Measurements from ENCODE around the gene MYL3.

MYL3 gene

DNA sequence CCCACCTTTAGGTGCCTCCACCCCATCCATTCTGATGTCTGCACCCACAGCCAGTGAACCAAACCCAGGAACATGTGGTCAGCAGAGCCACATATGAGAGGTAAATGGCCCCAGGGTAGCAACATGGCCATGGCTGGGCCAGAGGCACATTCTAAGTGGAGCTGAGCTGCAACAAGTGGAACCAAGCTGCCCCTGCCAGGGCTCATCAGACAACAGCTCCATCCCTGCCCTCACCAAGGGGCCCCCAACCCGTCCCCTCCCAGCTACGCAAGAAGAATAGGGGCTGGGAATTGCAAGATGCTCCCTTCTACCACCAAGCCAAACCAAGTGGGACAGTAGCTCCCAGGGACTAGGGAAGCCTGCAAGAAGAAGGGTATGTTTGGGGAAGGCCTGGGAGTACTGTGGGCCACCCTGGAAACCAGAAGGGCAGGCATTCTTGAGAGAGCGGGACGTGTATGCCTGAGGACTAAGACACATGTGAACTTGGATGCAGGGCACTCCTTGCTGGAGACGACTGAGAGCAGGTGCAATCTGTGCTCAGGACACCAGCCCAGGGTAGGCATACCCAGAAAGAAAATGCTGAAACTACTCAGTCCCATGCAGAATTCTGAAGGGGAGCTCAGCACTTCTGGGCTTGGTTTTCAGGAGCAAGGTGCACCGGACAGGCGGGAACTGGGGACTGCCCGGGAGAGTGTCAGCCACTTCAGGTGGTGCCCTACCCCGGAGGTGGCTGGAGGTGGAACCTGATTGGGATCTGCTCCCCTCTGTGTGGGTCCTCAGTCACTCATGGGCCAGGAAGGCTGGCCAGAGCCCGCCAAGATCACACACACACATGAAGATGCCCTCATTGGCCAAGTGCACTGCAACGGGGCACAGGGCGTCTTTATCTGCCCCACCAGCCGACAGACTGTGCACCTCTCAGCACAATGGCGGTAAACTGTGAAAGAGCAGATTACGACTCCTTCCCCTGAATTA, 9.5 kb downstream of the MYL3 start:
- intact Hi-C loops (cut with DNase I), result no loop called here
- DNase-seq, result peak in 6 of 10 donors; percentile 1 to 69 (median 36)

- intact Hi-C loops (cut with DNase I), result no loop called here
- peak in 4 of 10 donors; percentile 3 to 52 (median 22) for DNase-seq
Observed at GRCh38 chr3:46852839-46853355, 10.3 kb downstream of the MYL3 start.

- intact Hi-C loops (cut with DNase I), result no loop called here
- DNase-seq, result peak in 2 of 10 donors; percentile 1 to 2
Observed at GRCh38 chr3:46852334-46852720, 10.9 kb downstream of the MYL3 start.

- intact Hi-C loops (cut with DNase I), result no loop called here
- peak in 6 of 10 donors; percentile 1 to 73 (median 9) for DNase-seq
Observed at GRCh38 chr3:46851364-46852333, 11.6 kb downstream of the MYL3 start.

GRCh38 chr3:46850468-46850779, 12.8 kb downstream of the MYL3 start:
- intact Hi-C loops (cut with DNase I), result no loop called here
- peak in 2 of 10 donors; percentile 8 to 56 for DNase-seq

DNA sequence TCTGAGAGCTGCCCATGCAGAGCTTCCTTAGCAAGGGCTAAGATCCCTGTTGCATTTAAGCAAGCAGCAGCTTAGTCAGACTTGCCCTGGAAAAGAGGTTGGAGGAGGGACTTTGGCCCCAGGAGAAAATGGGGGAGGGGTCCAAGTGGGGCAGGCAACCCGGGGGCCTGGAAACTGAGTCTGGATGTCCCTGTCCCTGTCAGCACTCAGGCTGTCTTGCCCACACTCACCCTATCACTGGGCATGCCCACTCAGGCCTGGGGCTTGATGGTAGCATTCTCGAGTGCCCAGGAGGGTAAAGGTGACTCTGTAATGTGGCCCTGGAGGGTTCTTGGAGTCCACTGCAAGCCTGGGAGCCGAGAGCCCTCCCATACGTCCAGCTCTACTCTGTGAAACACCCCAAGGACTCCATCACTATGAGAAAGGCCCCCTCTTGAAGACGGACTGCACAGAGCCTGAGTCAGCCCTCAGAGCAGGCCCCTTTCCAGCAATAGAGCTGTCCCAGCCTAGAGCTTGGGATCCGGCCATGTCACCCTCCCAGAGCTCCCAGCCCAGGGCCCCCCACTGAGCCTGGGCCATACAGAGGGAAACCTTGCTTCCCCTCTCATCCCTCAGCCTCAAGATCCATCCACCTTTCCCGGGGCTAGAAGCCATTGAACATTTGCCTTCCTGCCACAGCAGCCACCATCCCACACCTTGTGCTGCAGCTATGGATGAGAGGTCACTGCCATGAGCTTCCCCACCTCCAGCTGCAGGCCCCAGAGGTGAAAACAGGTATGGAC, 13.4 kb downstream of the MYL3 start:
- intact Hi-C loops (cut with DNase I), result no loop called here

DNA sequence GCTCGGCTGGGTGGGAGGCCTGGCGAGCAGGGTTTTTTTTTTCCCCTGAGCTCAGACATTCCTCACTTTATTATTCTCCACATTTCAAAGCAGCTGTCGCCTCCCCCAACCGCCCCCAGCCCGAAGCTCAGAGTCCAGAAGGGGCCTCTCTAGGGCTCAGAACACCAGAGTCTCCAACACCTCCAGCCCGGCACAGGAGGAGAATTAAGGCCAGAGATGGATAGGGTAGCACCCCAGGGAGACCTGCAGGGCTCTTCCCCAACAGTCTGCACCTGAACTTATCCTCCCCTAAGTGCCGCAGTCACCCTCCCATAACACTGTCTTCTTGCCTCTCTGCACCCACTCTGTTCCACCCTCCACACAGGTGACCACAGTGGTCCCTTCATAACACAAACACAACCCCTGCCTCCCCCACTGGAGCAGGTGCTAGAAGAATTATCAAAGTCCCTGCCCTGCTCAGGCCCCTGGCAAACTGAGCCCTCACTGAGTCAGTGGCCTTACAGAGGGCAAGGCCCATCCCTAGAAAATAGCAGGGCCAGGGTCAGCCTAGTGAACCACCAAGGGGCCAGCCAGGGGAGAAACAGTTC, 14.1 kb downstream of the MYL3 start:
- intact Hi-C loops (cut with DNase I), result no loop called here
- peak in 3 of 10 donors; percentile 2 to 41 (median 7) for DNase-seq

More for the DNA sequence above, 13.4 kb downstream of the MYL3 start:
- DNase-seq, result peak in 3 of 10 donors; percentile 1 to 57 (median 4)

DNA sequence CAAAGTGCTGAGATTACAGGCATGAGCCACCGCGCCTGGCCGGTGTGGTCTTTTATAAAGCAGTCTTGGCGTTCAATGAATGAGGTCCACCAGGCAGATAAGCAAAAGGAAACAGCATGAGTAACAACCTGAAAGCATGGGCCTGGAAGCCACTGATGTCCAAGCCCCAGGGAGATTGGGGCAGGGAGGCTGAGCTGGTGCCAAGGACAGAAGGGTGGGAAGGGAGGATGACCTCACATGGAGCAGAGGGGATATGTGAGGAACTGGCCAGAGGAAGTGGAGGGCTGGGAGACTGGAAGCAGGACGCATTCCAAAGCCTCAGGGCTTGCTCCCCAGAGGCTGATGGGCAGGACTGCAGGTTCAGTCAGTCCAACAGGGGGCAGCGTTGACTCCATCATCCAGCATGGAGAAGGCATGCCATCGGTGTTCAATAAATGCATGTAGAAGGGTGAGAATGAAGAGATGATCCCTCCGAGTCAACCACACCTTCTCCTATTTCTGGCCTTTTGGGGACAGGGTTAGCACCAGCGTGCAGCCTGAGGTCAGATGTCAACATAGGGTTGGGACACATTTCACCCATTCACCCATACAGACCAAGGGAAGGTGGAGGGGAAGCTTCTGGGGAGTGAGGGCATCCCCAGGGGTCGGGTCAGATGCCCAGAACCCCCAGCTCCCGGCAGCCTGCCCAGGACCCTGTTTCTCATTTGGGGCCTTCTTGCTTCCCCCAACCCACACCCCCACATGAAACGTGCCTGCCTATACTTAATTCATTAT, 14.8 kb downstream of the MYL3 start:
- intact Hi-C loops (cut with DNase I), result no loop called here
- peak in 2 of 10 donors; percentile 43 to 69 for DNase-seq

GRCh38 chr3:46847744-46848143, 15.5 kb downstream of the MYL3 start:
- DNase-seq, result peak in 1 of 10 donors; percentile 44
- intact Hi-C loops (cut with DNase I), result no loop called here

- intact Hi-C loops (cut with DNase I), result no loop called here
- DNase-seq, result peak in 2 of 10 donors; percentile 67 to 75
Observed at GRCh38 chr3:46846624-46847542, 16.4 kb downstream of the MYL3 start.

GRCh38 chr3:46845860-46846623, 17.2 kb downstream of the MYL3 start:
- DNase-seq, result peak; percentile 51 to 95 (median 72)
- intact Hi-C loops (cut with DNase I), result no loop called here

- intact Hi-C loops (cut with DNase I), result no loop called here
- DNase-seq, result peak in 4 of 10 donors; percentile 48 to 90 (median 84)
Observed at GRCh38 chr3:46845397-46845859, 17.8 kb downstream of the MYL3 start.

- intact Hi-C loops (cut with DNase I), result no loop called here
Observed at GRCh38 chr3:46844881-46845312, 18.3 kb downstream of the MYL3 start.

GRCh38 chr3:46844397-46844796, 18.8 kb downstream of the MYL3 start:
- DNase-seq, result no peak
- intact Hi-C loops (cut with DNase I), result no loop called here

More at GRCh38 chr3:46844881-46845312, 18.3 kb downstream of the MYL3 start:
- DNase-seq, result peak in 1 of 10 donors; percentile 45

- intact Hi-C loops (cut with DNase I), result no loop called here
- no peak for DNase-seq
Observed at GRCh38 chr3:46843508-46843907, 19.7 kb downstream of the MYL3 start.

DNA sequence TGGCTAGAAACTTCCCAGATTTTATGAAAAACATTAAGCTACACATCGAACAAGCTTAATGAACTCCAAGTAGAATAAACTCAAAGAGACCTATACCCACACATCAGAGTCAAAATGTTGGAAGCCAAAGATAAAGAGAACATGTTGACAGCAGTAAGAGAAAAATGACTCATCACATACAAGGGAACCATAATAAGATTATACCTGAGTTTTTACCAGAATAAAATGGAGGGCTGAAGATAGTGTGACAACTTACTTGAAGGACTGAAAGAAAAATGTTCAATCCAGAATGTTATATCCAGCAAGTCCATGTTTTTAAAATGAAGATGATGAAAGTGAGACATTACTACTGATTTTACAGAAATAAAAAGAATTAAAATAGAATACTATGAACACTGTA, 22.8 kb downstream of the MYL3 start:
- DNase-seq, result no peak
- intact Hi-C loops (cut with DNase I), result no loop called here

DNA sequence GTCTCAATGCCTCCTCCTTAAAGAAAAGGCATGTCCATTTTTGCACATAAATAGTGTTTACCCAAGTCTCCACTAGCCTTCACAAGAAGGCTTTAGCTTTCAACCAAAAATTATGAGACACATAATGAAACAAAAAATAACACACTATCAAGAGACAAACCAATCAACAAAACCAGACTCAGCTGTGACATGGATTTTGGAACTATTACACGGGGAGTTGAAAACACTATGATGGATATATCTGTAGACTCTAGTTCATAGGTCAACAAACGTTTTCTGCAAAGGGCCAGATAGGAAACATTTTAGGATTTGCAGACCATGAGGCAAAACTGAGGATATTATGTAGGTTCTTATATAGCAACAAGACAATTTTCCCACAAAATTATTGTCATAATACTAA, 24.9 kb downstream of the MYL3 start:
- DNase-seq, result no peak
- intact Hi-C loops (cut with DNase I), result no loop called here

All from posterior cingulate gyrus (tissue), 11 donors.